NT2/D1 (cell line): ENCODE data around the gene MAGI2.

Source experiments
- YY1 ChIP-seq: IDR thresholded peaks from 2 replicates; pipeline ENCODE4 v1.6.1; 2011; ENCODE audit not compliant: insufficient read length, insufficient read depth
- ZNF274 ChIP-seq: IDR thresholded peaks from 2 replicates; pipeline ENCODE4 v1.6.1; 2011; ENCODE audit warnings: mild to moderate bottlenecking, low read depth, low read length

- TF ChIP-seq ZNF274 (no peak), YY1 (no peak)
Measured at GRCh38 chr7:78765943-78766729, 687.3 kb downstream of the MAGI2 start.
